CD4-positive, CD25-positive, alpha-beta regulatory T cell (primary cell): ENCODE measurements around the gene SYT1. TPM values are rescaled to one million over a fixed set of nuclear protein-coding genes. Genes with fewer than 3 reads are reported as not detected.
"Not testable (repeated sequence)": the region's sequence is repeated elsewhere in the genome, so short reads cannot be mapped to it uniquely, and the experiment has no call there.

Experiments
- ATAC-seq, 2 donors: fragments of 150-1000 bp; cut with Tn5 transposase; one replicate each; pipeline ENCODE4 v1.10.0; 2021; ENCODE audit warnings: low read depth in 2 of 2, moderate number of reproducible peaks in 2 of 2, moderate library complexity in 1 of 2
- DNase-seq, 3 donors: peaks; one replicate each; pipeline versions ENCODE4 v3.0.0 to v3.0.0-alpha.2; 2012 to 2022; ENCODE audit warnings: mixed read lengths in 1 of 3
- H3K27ac ChIP-seq: one replicate; pipeline ENCODE4 v1.7.0; 2013; ENCODE audit warnings: mild to moderate bottlenecking, low read length; ENCODE audit not compliant: insufficient read depth, poor library complexity, severe bottlenecking
- H3K27me3 ChIP-seq: one replicate; pipeline ENCODE4 v1.7.0; 2013; ENCODE audit warnings: low read length; ENCODE audit not compliant: control insufficient read depth, insufficient read depth
- H3K36me3 ChIP-seq: one replicate; pipeline ENCODE4 v1.7.0; 2013; ENCODE audit warnings: mild to moderate bottlenecking, low read length, moderate library complexity; ENCODE audit not compliant: control insufficient read depth, insufficient read depth
- H3K4me1 ChIP-seq: 2 replicates; pipeline ENCODE4 v1.7.0; 2013; ENCODE audit warnings: mild to moderate bottlenecking, low read length; ENCODE audit not compliant: insufficient read depth, control insufficient read depth, poor library complexity, severe bottlenecking
- H3K4me3 ChIP-seq: one replicate; pipeline ENCODE4 v1.7.0; 2013; ENCODE audit warnings: low read depth, mild to moderate bottlenecking, low read length, moderate library complexity
- H3K9me3 ChIP-seq, 2 experiments: 1 replicate in 1 of 2; 2 replicates in 1 of 2; pipeline ENCODE4 v1.7.0; 2013; ENCODE audit warnings: low read length in 2 of 2, mild to moderate bottlenecking in 1 of 2, moderate library complexity in 1 of 2; ENCODE audit not compliant: control insufficient read depth in 2 of 2
- H3K27ac Mint-ChIP-seq, 3 donors: one replicate each; pipeline ENCODE4 v1.8.0; 2020 to 2022; ENCODE audit warnings: mild to moderate bottlenecking in 3 of 3, mixed read lengths in 3 of 3, moderate library complexity in 2 of 3
- H3K27me3 Mint-ChIP-seq: one replicate; pipeline ENCODE4 v1.8.0; 2022; ENCODE audit warnings: mild to moderate bottlenecking, mixed read lengths
- H3K36me3 Mint-ChIP-seq: one replicate; pipeline ENCODE4 v1.8.0; 2020; ENCODE audit warnings: mixed read lengths
- H3K4me1 Mint-ChIP-seq, 4 donors: one replicate each; pipeline ENCODE4 v1.8.0; 2020 to 2022; ENCODE audit warnings: mixed read lengths in 4 of 4, mild to moderate bottlenecking in 1 of 4
- H3K4me3 Mint-ChIP-seq, 4 donors: one replicate each; pipeline ENCODE4 v1.8.0; 2020 to 2022; ENCODE audit warnings: mild to moderate bottlenecking in 4 of 4, mixed read lengths in 4 of 4, moderate library complexity in 3 of 4
- H3K9me3 Mint-ChIP-seq, 7 donors: one replicate each; pipeline ENCODE4 v1.8.0; 2020 to 2022; ENCODE audit warnings: mixed read lengths in 7 of 7, mild to moderate bottlenecking in 3 of 7, moderate library complexity in 2 of 7
- polyA plus RNA-seq, 4 donors: library from polyadenylated mRNA; unstranded; fragments of 300-500 nt; fragmentation: Illumina TruSeq; gene quantifications; one replicate each; pipeline ENCODE4 v1.2.3, GENCODE V29; 2021
- total RNA-seq: library from RNA; stranded (reverse); gene quantifications from one replicate; pipeline ENCODE4 v1.2.3, GENCODE V29; 2022

Gene SYT1
- total and polyA plus RNA-seq, 5 donors from 2014 or later: not detected

- Mint-ChIP-seq H3K9me3 (peaks cover 0 to 11% (median 1%) of the 10 kb centered on the region in 7 donors), H3K36me3 (no peaks in the 10 kb centered on the region), H3K4me3 (no peak overlapping the region), H3K4me1 (no peaks in the 10 kb centered on the region), H3K27ac (no peak overlapping the region), H3K27me3 (peaks cover 5% of the 10 kb centered on the region)
- DNase-seq: no peak
- no peak for ATAC-seq
- Histone ChIP-seq H3K4me1 (no peaks in the 10 kb centered on the region), H3K27me3 (no peaks in the 10 kb centered on the region), H3K36me3 (no peaks in the 10 kb centered on the region), H3K27ac (no peak overlapping the region), H3K4me3 (no peak overlapping the region), H3K9me3 (no peaks in the 10 kb centered on the region)
These were observed 557.7 kb downstream of the SYT1 start for GRCh38 chr12:79422060-79422812.

GRCh38 chr12:79423560-79423959, 559.0 kb downstream of the SYT1 start:
- peaks cover 5% of the 10 kb centered on the region for H3K27me3 Mint-ChIP-seq
- DNase-seq (no peak), ATAC-seq (no peak)
- no peak overlapping the region for H3K4me3 ChIP-seq
- no peak overlapping the region for H3K27ac ChIP-seq
- no peak overlapping the region for H3K27ac Mint-ChIP-seq
- no peaks in the 10 kb centered on the region for H3K9me3 ChIP-seq
- peaks cover 0 to 6% (median 2%) of the 10 kb centered on the region in 7 donors for H3K9me3 Mint-ChIP-seq
- H3K4me3 Mint-ChIP-seq: no peak overlapping the region
- no peaks in the 10 kb centered on the region for H3K4me1 Mint-ChIP-seq
- H3K36me3 ChIP-seq: no peaks in the 10 kb centered on the region
- H3K27me3 ChIP-seq: no peaks in the 10 kb centered on the region
- H3K36me3 Mint-ChIP-seq: no peaks in the 10 kb centered on the region
- H3K4me1 ChIP-seq: no peaks in the 10 kb centered on the region

GRCh38 chr12:79424109-79424721, 559.6 kb downstream of the SYT1 start:
- H3K4me3 Mint-ChIP-seq: no peak overlapping the region
- ATAC-seq: no peak
- no peak for DNase-seq
- peaks cover 5% of the 10 kb centered on the region for H3K27me3 Mint-ChIP-seq
- no peaks in the 10 kb centered on the region for H3K4me1 Mint-ChIP-seq
- no peaks in the 10 kb centered on the region for H3K36me3 Mint-ChIP-seq
- Histone ChIP-seq H3K36me3 (no peaks in the 10 kb centered on the region), H3K4me3 (no peak overlapping the region), H3K4me1 (no peaks in the 10 kb centered on the region), H3K9me3 (no peaks in the 10 kb centered on the region), H3K27me3 (no peaks in the 10 kb centered on the region), H3K27ac (no peak overlapping the region)
- H3K9me3 Mint-ChIP-seq: peaks cover 0 to 6% (median 2%) of the 10 kb centered on the region in 7 donors
- no peak overlapping the region for H3K27ac Mint-ChIP-seq

GRCh38 chr12:79426121-79426520, 561.5 kb downstream of the SYT1 start:
- no peaks in the 10 kb centered on the region for H3K36me3 Mint-ChIP-seq
- DNase-seq (no peak), ATAC-seq (no peak)
- H3K4me1 Mint-ChIP-seq: no peaks in the 10 kb centered on the region
- Histone ChIP-seq H3K27me3 (no peaks in the 10 kb centered on the region), H3K9me3 (no peaks in the 10 kb centered on the region), H3K4me3 (no peak overlapping the region), H3K4me1 (no peaks in the 10 kb centered on the region), H3K36me3 (no peaks in the 10 kb centered on the region), H3K27ac (no peak overlapping the region)
- peaks cover 5% of the 10 kb centered on the region for H3K27me3 Mint-ChIP-seq
- no peak overlapping the region for H3K27ac Mint-ChIP-seq
- no peak overlapping the region for H3K4me3 Mint-ChIP-seq
- H3K9me3 Mint-ChIP-seq: peaks cover 0 to 6% (median 2%) of the 10 kb centered on the region in 7 donors

- not testable (repeated sequence) for H3K27ac ChIP-seq, H3K36me3 ChIP-seq, H3K9me3 Mint-ChIP-seq, H3K27me3 ChIP-seq, H3K4me1 Mint-ChIP-seq, H3K36me3 Mint-ChIP-seq, H3K9me3 ChIP-seq, DNase-seq, H3K27me3 Mint-ChIP-seq, H3K4me1 ChIP-seq, H3K27ac Mint-ChIP-seq, ATAC-seq, H3K4me3 ChIP-seq
- peak overlapping the region in 1 of 4 donors; percentile 23 for H3K4me3 Mint-ChIP-seq
These were observed 562.2 kb downstream of the SYT1 start for GRCh38 chr12:79426744-79427143.

- H3K27me3 Mint-ChIP-seq: no peaks in the 10 kb centered on the region
- no peak overlapping the region for H3K27ac Mint-ChIP-seq
- no peak overlapping the region for H3K4me3 Mint-ChIP-seq
- DNase-seq: no peak
- peaks cover 0 to 4% (median 0%) of the 10 kb centered on the region in 7 donors for H3K9me3 Mint-ChIP-seq
- Histone ChIP-seq H3K4me1 (no peaks in the 10 kb centered on the region), H3K27me3 (no peaks in the 10 kb centered on the region), H3K36me3 (no peaks in the 10 kb centered on the region), H3K9me3 (no peaks in the 10 kb centered on the region), H3K4me3 (no peak overlapping the region), H3K27ac (no peak overlapping the region)
- no peaks in the 10 kb centered on the region for H3K36me3 Mint-ChIP-seq
- ATAC-seq: no peak
- no peaks in the 10 kb centered on the region for H3K4me1 Mint-ChIP-seq
These were observed 569.0 kb downstream of the SYT1 start for GRCh38 chr12:79433465-79434072.

GRCh38 chr12:79434561-79434960, 570.0 kb downstream of the SYT1 start:
- Mint-ChIP-seq H3K27me3 (no peaks in the 10 kb centered on the region), H3K36me3 (no peaks in the 10 kb centered on the region), H3K9me3 (peaks cover 0 to 4% (median 0%) of the 10 kb centered on the region in 7 donors), H3K4me3 (no peak overlapping the region), H3K4me1 (no peaks in the 10 kb centered on the region), H3K27ac (no peak overlapping the region)
- ATAC-seq (no peak), DNase-seq (no peak)
- H3K4me3 ChIP-seq: no peak overlapping the region
- H3K9me3 ChIP-seq: no peaks in the 10 kb centered on the region
- H3K27ac ChIP-seq: no peak overlapping the region
- H3K36me3 ChIP-seq: no peaks in the 10 kb centered on the region
- no peaks in the 10 kb centered on the region for H3K4me1 ChIP-seq
- no peaks in the 10 kb centered on the region for H3K27me3 ChIP-seq
